GM20431 (cell line): ENCODE data around the gene CLK3.

Experiments used
- in situ Hi-C: fragments of 300-500 bp; cut with MseI, MboI; formaldehyde crosslinking; loops from one replicate; pipeline ENCODE4 v1.15.0; 2020; ENCODE audit warnings: low sequenced_read_pairs; ENCODE audit not compliant: unreplicated experiment

The CLK3 gene

DNA sequence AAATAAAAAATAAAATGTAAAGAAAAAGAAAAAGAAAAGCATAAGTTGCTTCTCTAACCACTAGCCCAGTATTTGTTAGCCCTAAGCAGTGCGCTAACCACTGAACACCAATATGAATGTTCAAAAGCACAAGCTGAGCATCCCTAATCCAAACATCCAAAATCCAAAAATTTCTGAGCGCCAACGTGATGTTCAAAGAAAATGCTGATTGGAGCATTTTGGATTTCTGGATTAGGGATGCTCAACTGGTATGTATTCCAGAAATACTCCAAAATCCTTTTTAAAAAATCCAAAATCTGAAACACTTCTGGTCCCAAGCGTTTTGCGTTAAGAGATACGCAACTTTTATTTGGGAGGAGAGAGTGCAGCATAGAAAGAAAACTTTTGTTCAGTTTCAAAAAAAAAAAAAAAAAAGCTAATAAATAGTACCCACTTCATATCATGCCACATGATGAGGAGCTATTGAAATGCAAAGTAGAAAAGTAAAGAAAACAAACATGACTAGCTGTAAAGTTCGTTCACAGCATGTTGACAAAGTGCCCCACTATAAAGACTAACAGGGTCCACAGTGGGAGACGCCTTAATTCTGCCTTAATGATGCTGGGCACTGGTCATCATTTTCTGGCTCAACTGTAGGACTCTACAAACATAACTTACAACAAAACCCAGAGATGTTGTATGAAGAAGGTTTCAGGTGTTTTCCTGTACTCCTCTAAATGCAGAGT lies 47.8 kb downstream of the CLK3 start:
- in situ Hi-C loops: no loop called here

DNA sequence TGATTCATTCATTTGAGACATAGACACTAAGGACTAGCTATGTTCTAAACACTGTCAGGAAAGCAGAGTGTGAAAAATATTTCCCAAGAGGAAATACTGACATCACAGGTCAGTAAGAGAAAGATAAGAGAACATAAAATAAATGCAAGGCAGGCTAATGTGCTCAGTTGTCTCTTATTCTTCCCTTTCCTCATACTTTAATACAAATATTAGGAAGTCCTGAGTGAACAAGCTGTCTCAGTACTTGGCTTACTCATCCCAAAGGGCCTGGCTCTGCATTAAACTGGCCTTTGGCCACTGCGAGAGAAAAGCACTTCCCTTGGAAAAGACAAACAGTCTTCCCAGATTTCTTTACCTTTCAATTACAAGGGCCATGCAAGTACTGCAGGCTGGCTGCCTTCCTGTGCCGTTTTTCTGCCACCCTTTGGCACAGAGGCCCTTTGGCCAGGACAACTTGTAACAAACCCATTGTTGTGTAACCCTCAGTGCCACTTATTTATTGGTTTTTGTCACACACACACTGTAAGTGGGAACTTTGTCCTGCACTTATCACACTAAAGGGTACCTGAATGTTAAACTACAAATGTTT lies 48.5 kb downstream of the CLK3 start:
- in situ Hi-C loops: no loop called here

DNA sequence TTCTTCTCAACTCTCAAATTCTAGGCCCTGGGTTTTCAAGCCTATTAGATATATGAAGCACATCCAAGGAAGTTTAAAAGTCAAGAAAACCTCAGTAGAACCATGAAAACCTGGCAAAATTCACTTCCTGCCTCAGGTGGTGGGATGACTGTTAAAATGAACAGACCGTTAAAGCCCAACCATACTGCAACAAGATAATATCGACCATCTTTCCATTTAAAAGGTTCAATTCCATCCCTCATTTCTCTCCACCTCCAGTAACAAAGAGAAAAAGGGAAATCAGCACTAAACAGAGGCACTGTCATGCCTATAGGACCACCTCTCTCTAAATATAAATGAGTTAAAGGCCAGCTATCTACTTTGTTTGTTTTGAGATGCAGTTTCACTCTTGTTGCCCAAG lies 49.0 kb downstream of the CLK3 start:
- in situ Hi-C loops: no loop called here

DNA sequence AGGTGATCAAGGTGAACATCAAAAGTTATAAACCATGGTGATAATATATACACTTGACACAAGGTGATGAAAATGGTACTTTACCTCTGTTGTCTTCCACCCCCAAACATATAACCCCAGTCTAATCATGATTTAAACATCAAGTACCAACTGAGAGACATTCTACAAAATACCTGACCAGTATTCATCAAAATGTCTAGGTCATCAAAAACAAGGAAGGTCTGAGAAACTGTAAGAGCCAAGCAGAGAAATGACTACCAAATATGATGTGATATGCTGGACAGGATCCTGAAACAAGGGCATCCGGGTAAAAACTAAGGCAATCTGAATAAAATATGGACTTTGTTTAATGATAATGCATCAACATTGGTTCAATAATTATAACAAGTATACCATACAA lies 52.3 kb downstream of the CLK3 start:
- in situ Hi-C loops: no loop called here

DNA sequence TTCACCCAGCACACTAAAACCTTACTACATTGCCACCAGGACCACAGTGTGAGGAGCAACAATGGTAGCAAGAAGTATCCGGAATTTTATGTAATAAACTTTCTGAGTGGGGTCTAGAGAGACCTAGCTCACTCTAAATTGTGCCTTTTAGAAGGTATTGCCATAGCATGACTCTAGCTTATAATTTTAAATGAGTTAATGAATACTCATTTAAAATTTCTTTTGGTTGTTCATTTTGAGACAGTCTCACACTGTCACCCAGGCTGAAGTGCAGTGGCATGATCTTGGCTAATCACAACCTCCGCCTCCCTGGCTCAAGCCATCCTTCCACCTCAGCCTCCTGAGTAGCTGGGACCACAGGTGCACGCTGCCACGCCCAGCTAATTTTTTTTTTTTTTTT lies 54.0 kb downstream of the CLK3 start:
- in situ Hi-C loops: no loop called here

DNA sequence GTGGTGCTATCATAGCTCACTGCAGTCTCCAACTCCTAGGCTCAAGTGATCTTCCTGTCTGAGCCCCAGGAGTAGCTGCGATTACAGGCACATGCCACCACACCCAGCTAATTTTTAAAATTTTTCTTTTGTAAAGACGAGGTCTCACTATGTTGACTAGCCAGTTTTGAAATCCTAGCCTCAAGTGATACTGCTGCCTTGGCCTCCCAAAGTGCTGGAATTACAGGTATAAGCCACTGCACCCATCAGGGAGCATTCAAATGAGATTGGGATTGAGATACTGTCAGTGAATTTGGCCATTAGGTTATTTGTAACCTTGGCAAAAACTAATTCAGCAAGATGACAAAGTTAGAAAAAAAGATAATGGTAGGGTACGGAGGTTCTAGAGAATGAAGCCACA lies 58.5 kb downstream of the CLK3 start:
- in situ Hi-C loops: no loop called here

DNA sequence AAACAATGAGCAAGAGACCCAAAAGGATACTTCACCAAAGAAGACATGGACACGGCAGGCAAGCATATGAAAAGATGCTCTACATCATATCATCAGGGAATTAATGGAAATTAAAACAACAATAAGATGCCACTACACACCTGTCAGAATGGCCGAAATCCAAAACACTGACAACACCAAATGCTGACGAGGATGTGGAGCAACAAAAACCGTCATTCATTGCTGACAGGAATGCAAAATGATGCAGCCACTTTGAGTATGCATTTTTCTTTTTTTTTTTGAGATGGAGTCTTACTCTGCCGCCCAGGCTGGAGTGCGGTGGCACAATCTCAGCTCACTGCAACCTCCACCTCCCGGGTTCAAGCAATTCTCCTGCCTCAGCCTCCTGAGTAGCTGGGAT lies 61.2 kb downstream of the CLK3 start:
- in situ Hi-C loops: no loop called here
